Measurements from ENCODE around the gene ERBB4. TPM values are rescaled to one million over a fixed set of nuclear protein-coding genes. Genes with fewer than 3 reads are reported as not detected.

The ERBB4 gene
- total RNA-seq, 4 donors from 2014 or later, result 1.6 to 5.7 (median 3.5) TPM

DNA sequence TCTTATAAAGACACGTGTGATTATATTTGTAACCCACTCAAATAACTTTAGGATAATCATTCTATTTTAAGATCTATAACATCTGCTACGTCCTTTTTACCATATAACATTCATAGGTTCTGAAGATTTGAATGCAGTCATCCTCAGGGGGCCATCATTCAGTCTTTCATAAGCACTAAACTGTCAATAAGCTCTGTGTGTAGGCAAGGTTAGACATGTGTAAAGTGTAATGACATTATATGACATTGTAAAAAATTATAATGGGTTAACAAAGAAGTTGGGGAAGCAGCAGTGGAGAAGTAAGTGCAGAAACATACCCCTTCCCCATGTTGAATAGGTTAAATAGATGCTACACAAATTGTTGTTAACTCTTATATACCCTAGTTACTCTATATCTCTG, 845.9 kb downstream of the ERBB4 start:
- intact Hi-C loops (cut with DNase I; ENCODE audit: low total_unique reads), result no loop called here
- H3K27ac ChIP-seq, result no peak overlapping the region
- H3K4me3 ChIP-seq, result no peak overlapping the region
- DNase-seq (no peak), ATAC-seq (no peak)
- H3K36me3 ChIP-seq, result no peaks in the 10 kb centered on the region
- TF ChIP-seq POLR2A (IDR thresholded peaks at IDR 0.05), result no peak
- TF ChIP-seq, protein P1, sequence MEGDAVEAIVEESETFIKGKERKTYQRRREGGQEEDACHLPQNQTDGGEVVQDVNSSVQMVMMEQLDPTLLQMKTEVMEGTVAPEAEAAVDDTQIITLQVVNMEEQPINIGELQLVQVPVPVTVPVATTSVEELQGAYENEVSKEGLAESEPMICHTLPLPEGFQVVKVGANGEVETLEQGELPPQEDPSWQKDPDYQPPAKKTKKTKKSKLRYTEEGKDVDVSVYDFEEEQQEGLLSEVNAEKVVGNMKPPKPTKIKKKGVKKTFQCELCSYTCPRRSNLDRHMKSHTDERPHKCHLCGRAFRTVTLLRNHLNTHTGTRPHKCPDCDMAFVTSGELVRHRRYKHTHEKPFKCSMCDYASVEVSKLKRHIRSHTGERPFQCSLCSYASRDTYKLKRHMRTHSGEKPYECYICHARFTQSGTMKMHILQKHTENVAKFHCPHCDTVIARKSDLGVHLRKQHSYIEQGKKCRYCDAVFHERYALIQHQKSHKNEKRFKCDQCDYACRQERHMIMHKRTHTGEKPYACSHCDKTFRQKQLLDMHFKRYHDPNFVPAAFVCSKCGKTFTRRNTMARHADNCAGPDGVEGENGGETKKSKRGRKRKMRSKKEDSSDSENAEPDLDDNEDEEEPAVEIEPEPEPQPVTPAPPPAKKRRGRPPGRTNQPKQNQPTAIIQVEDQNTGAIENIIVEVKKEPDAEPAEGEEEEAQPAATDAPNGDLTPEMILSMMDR (IDR thresholded peaks at IDR 0.05 in 4 of 5, conservative IDR thresholded peaks at IDR 0.05 in 1 of 5), result no peak
- in situ Hi-C loops (cut with MboI; ENCODE audit: low sequenced_read_pairs in 4 of 4), result no loop called here
- no peaks in the 10 kb centered on the region for H3K4me1 ChIP-seq
- no peaks in the 10 kb centered on the region for H3K27me3 ChIP-seq
- no peaks in the 10 kb centered on the region for H3K9me3 ChIP-seq

DNA sequence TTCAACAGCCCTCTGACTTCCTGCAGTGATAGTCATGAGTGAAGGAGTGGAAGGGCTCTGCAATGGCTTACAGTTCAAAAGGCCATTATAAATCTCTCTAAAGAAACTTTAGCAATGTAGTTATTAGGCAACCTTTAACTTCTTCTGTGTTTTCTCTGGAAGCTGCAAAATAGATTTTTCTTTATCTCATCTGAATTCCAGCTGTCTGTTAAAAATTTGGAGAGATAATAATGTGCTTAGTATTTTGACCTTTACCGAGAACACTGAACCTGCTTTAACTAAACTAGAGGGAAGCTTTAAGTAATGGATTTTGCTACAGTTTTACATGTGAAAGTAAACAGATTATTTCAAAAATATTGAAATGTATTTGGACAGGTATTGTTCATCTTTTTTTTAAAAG, 847.9 kb downstream of the ERBB4 start:
- H3K36me3 ChIP-seq, result no peaks in the 10 kb centered on the region
- peaks cover 0 to 4% (median 0%) of the 10 kb centered on the region in 3 donors for H3K9me3 ChIP-seq
- intact Hi-C loops (cut with DNase I; ENCODE audit: low total_unique reads), result no loop called here
- no peak for TF ChIP-seq POLR2A (IDR thresholded peaks at IDR 0.05)
- TF ChIP-seq, protein P1 (IDR thresholded peaks at IDR 0.05 in 4 of 5, conservative IDR thresholded peaks at IDR 0.05 in 1 of 5), result no peak
- DNase-seq, result no peak
- H3K4me3 ChIP-seq, result no peak overlapping the region
- no peaks in the 10 kb centered on the region for H3K4me1 ChIP-seq
- H3K27me3 ChIP-seq, result no peaks in the 10 kb centered on the region
- ATAC-seq, result no peak
- in situ Hi-C loops (cut with MboI; ENCODE audit: low sequenced_read_pairs in 4 of 4), result no loop called here
- H3K27ac ChIP-seq, result no peak overlapping the region

DNA sequence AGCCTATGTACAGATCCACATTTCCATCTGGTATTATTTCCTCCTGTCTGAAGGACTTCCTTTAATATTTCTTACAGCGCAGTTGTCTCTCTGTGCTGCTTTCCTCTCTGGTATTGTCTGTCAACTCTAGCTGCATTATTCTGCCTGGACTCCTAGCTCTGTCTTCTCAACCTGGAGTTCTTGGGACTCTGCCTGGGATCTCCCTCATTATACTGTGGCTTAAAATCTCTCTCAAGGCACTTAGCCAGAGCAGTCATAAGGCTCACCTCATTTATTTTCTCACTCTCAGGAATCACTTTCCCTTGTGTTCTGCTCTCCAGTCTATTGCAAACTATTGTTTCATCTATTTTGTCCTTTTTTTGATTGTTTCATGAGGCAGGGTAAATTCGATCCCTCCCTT, 850.4 kb downstream of the ERBB4 start:
- ATAC-seq, result no peak
- no peak for TF ChIP-seq POLR2A (IDR thresholded peaks at IDR 0.05)
- TF ChIP-seq, protein P1 (IDR thresholded peaks at IDR 0.05 in 4 of 5, conservative IDR thresholded peaks at IDR 0.05 in 1 of 5), result no peak
- in situ Hi-C loops (cut with MboI; ENCODE audit: low sequenced_read_pairs in 4 of 4), result no loop called here

DNA sequence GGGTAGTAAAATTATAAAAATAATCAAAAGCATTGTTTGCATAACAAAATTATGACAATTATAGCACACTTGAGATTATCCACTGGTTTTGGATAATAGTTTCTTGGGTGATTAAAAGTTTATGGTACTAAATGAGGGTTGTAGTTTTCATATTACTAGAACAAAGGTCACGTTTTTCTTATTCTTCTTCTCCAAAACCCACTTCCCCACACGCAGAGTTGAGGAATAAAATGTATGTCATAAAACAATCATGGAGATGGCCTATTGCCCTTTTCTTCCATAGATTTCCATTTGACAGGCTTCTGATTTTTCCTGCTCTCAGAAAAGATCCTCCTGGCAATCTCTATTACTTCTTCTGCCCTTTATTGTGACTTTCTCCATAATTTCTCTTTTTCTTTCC, 863.9 kb downstream of the ERBB4 start:
- intact Hi-C loops (cut with DNase I; ENCODE audit: low total_unique reads), result no loop called here

More for the DNA sequence above, 850.4 kb downstream of the ERBB4 start:
- no peak overlapping the region for H3K27ac ChIP-seq
- no peak overlapping the region for H3K4me3 ChIP-seq
- intact Hi-C loops (cut with DNase I; ENCODE audit: low total_unique reads), result no loop called here
- DNase-seq, result no peak
- peaks cover 0 to 25% (median 0%) of the 10 kb centered on the region in 3 donors for H3K9me3 ChIP-seq
- no peaks in the 10 kb centered on the region for H3K27me3 ChIP-seq
- H3K4me1 ChIP-seq, result no peaks in the 10 kb centered on the region
- no peaks in the 10 kb centered on the region for H3K36me3 ChIP-seq

More for the DNA sequence above, 863.9 kb downstream of the ERBB4 start:
- no peak overlapping the region for H3K4me3 ChIP-seq
- TF ChIP-seq POLR2A (IDR thresholded peaks at IDR 0.05), result no peak
- TF ChIP-seq, protein P1 (IDR thresholded peaks at IDR 0.05 in 4 of 5, conservative IDR thresholded peaks at IDR 0.05 in 1 of 5), result no peak
- H3K36me3 ChIP-seq, result peaks cover 0 to 4% of the 10 kb centered on the region in 2 donors
- DNase-seq (no peak), ATAC-seq (no peak)
- no peaks in the 10 kb centered on the region for H3K27me3 ChIP-seq
- in situ Hi-C loops (cut with MboI; ENCODE audit: low sequenced_read_pairs in 4 of 4), result no loop called here
- H3K27ac ChIP-seq, result no peak overlapping the region
- no peaks in the 10 kb centered on the region for H3K4me1 ChIP-seq
- no peaks in the 10 kb centered on the region for H3K9me3 ChIP-seq

All from gastrocnemius medialis (tissue), 4 donors.